ENCODE results near the gene ADGRA3. TPM values are rescaled to one million over a fixed set of nuclear protein-coding genes. Genes with fewer than 3 reads are reported as not detected.

Gene ADGRA3
- total and polyA plus RNA-seq, 2 experiments from 2014 or later = 16.2 to 73.9 TPM

DNA sequence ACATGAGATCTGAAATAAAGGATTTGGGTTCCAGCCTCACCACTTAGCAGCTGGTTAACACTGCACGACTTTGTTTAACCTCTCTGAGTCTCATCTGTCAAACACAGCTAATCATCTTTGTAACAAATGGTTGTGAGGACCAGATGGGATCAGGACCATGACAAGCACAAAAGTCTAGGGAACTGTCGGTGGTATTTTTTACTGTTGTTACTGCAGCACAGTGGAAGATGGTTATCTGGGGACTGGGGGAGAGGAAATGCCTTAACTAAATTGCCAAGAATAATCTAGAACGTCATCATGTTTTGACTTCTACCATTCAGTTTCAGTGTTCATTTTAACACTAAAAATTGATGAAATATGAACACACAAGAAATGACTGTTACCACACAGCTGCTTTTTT, 99.5 kb downstream of the ADGRA3 start (continued):
- TF ChIP-seq ZNF462 (CRISPR knock-in tag; IDR thresholded peaks at IDR 0.05) = no peak

DNA sequence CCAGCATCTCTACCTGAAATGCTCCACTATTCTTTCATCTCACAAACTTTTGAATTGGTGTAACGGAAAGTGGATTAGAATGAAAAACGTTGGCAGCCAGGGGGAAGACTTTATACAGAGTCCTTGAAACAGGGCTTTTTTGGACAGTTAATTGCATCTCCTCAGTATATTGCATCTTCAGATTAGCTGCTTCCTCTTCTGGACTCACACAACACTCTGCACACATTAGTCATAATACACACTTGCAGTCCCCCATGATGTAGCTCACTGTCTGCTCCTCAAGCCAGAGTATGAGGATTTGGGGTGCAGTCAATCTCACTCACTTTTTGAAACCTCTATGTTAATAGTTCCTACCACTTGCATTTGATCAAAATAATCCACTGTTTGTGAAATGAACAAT, 101.0 kb downstream of the ADGRA3 start:
- peaks cover 2% of the 10 kb centered on the region for H3K27me3 Mint-ChIP-seq (ENCODE audit: insufficient read depth, low read depth, poor library complexity)
- H3K9me3 Mint-ChIP-seq = no peaks in the 10 kb centered on the region
- H3K27ac Mint-ChIP-seq = no peak overlapping the region

GRCh38 chr4:22413471-22413870, 102.4 kb downstream of the ADGRA3 start:
- no peaks in the 10 kb centered on the region for H3K79me2 ChIP-seq (replicated peaks; ENCODE audit: insufficient read depth)
- H3K4me2 ChIP-seq = no peak overlapping the region
- no peak overlapping the region for H3K4me3 Mint-ChIP-seq
- DNase-seq (ENCODE audit: low spot score) (no peak), ATAC-seq (no peak)
- H3K27me3 ChIP-seq (ENCODE audit: insufficient read depth) = no peaks in the 10 kb centered on the region
- H3K9me3 Mint-ChIP-seq = no peaks in the 10 kb centered on the region
- H3K36me3 Mint-ChIP-seq (ENCODE audit: low read depth) = peaks cover 6% of the 10 kb centered on the region
- H3K27me3 Mint-ChIP-seq (ENCODE audit: insufficient read depth, low read depth, poor library complexity) = no peaks in the 10 kb centered on the region
- H3K9me2 ChIP-seq (ENCODE audit: insufficient read depth) = no peaks in the 10 kb centered on the region
- no peaks in the 10 kb centered on the region for H3K4me1 ChIP-seq (ENCODE audit: insufficient read depth)
- H3K4me1 Mint-ChIP-seq = no peaks in the 10 kb centered on the region
- no peaks in the 10 kb centered on the region for H3F3A ChIP-seq (replicated peaks; ENCODE audit: low read depth)
- H3K36me3 ChIP-seq (ENCODE audit: insufficient read depth) = no peaks in the 10 kb centered on the region; the same call in 1 of the 2 replicates
- H4K20me1 ChIP-seq (replicated peaks; ENCODE audit: insufficient read depth) = no peaks in the 10 kb centered on the region
- H3K27ac ChIP-seq (ENCODE audit: low read depth) = no peak overlapping the region
- H3K4me3 ChIP-seq = no peak overlapping the region
- no peak overlapping the region for H2AFZ ChIP-seq
- no peak overlapping the region for H3K27ac Mint-ChIP-seq
- no peak for TF ChIP-seq ZNF114 (CRISPR knock-in tag; IDR thresholded peaks at IDR 0.05)

More for the DNA sequence above, 101.0 kb downstream of the ADGRA3 start:
- no peak for TF ChIP-seq ZNF331 (CRISPR knock-in tag; IDR thresholded peaks at IDR 0.05; ENCODE audit: low read depth)
- TF ChIP-seq NANOG (IDR thresholded peaks at IDR 0.05; ENCODE audit: borderline replicate concordance) = no peak
- no peak for TF ChIP-seq ZNF114 (CRISPR knock-in tag; IDR thresholded peaks at IDR 0.05)
- no peaks in the 10 kb centered on the region for H4K20me1 ChIP-seq (replicated peaks; ENCODE audit: insufficient read depth)
- ATAC-seq (no peak), DNase-seq (ENCODE audit: low spot score) (no peak)
- Mint-ChIP-seq H3K4me1 (no peaks in the 10 kb centered on the region), H3K36me3 (ENCODE audit: low read depth) (peaks cover 13% of the 10 kb centered on the region), H3K4me3 (no peak overlapping the region)
- no peaks in the 10 kb centered on the region for H3K79me2 ChIP-seq (replicated peaks; ENCODE audit: insufficient read depth)
- no peaks in the 10 kb centered on the region for H3K9me2 ChIP-seq (ENCODE audit: insufficient read depth)
- no peaks in the 10 kb centered on the region for H3K4me1 ChIP-seq (ENCODE audit: insufficient read depth)
- no peak overlapping the region for H3K4me2 ChIP-seq
- H3K4me3 ChIP-seq = no peak overlapping the region
- no peaks in the 10 kb centered on the region; the same call in 1 of the 2 replicates for H3K36me3 ChIP-seq (ENCODE audit: insufficient read depth)
- H3F3A ChIP-seq (replicated peaks; ENCODE audit: low read depth) = no peaks in the 10 kb centered on the region
- no peaks in the 10 kb centered on the region for H3K27me3 ChIP-seq (ENCODE audit: insufficient read depth)
- no peak overlapping the region for H2AFZ ChIP-seq
- no peak overlapping the region for H3K27ac ChIP-seq (ENCODE audit: low read depth)

All from GM23338 (cell line).